ENCODE results near the gene MKKS.

The MKKS gene

DNA sequence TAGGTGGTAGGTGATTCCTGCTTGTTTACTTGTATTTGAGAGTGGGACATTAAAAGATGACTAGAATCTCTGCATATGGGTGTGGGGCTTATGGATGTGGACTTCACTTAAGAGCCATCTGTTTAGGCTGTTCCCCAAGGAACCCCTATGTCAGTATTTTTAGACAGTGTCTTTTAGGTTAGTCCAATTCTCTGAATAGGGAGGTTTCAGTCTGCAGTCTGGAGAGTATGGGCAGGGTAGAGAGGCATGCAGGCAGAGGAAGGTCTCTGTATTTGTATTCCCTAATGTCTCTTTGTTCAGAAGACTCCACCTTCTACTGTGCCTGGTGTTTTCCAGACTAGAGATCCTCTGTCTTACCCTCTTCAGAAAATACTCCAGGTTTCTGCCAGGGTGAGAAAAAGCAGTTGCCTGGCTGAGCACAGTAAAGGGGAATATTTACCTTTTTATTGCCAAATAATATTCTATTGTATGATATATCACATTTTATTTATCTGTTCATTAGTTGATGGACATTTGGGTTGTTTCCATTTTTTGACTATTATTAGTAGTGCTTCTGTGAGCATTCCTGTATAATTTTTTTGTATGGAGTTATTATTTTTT is 20.2 kb upstream of the MKKS start:
- Histone ChIP-seq H3K27me3 (ENCODE audit: control insufficient read depth in 1 of 2, insufficient read depth in 2 of 2, low read length in 2 of 2) (no peaks in the 10 kb centered on the region), H3K36me3 (ENCODE audit: control insufficient read depth in 1 of 2, insufficient read depth in 2 of 2, low read length in 2 of 2) (no peaks in the 10 kb centered on the region), H3K27ac (ENCODE audit: low read depth, low read length) (no peak overlapping the region), H3K9ac (ENCODE audit: low read depth in 1 of 2, low read length in 2 of 2) (no peak overlapping the region), H3K9me3 (ENCODE audit: control insufficient read depth in 1 of 2, low read length in 2 of 2) (peaks cover 0 to 2% of the 10 kb centered on the region in 2 donors), H3K4me3 (ENCODE audit: low read depth in 1 of 2, low read length in 2 of 2) (no peak overlapping the region), H3K4me1 (ENCODE audit: control insufficient read depth in 1 of 2, insufficient read depth in 2 of 2, low read length in 2 of 2) (peaks cover 0 to 2% of the 10 kb centered on the region in 2 donors)

DNA sequence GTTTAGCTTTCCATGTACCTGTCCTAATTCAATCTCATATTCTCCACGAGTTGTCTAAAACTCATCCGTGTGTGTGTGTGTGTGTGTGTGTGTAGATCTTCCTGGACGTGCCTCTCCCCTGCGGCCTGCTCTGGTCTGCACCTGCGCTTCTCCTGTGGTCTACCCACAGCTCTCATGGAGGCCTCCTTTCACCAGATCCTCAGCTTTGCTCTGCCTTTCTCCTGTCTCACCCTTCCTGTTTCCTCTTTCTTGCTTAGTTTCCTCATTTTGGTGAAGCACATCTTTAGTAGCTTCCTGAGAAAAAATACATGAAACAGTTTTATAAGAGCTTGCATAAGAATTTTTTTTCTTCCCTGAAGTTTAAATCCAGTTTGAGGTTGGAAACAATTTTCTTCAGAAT is 19.2 kb upstream of the MKKS start:
- Histone ChIP-seq H3K4me3 (ENCODE audit: low read depth in 1 of 2, low read length in 2 of 2) (no peak overlapping the region), H3K27me3 (ENCODE audit: control insufficient read depth in 1 of 2, insufficient read depth in 2 of 2, low read length in 2 of 2) (no peaks in the 10 kb centered on the region), H3K27ac (ENCODE audit: low read depth, low read length) (no peak overlapping the region), H3K4me1 (ENCODE audit: control insufficient read depth in 1 of 2, insufficient read depth in 2 of 2, low read length in 2 of 2) (peaks cover 0 to 5% of the 10 kb centered on the region in 2 donors), H3K9me3 (ENCODE audit: control insufficient read depth in 1 of 2, low read length in 2 of 2) (peaks cover 0 to 2% of the 10 kb centered on the region in 2 donors), H3K9ac (ENCODE audit: low read depth in 1 of 2, low read length in 2 of 2) (no peak overlapping the region), H3K36me3 (ENCODE audit: control insufficient read depth in 1 of 2, insufficient read depth in 2 of 2, low read length in 2 of 2) (no peaks in the 10 kb centered on the region)

- H3K4me1 ChIP-seq (ENCODE audit: control insufficient read depth in 1 of 2, insufficient read depth in 2 of 2, low read length in 2 of 2) = peaks cover 7 to 14% of the 10 kb centered on the region in 2 donors
- H3K36me3 ChIP-seq (ENCODE audit: control insufficient read depth in 1 of 2, insufficient read depth in 2 of 2, low read length in 2 of 2) = no peaks in the 10 kb centered on the region
- H3K9ac ChIP-seq (ENCODE audit: low read depth in 1 of 2, low read length in 2 of 2) = no peak overlapping the region
- no peaks in the 10 kb centered on the region for H3K9me3 ChIP-seq (ENCODE audit: control insufficient read depth in 1 of 2, low read length in 2 of 2)
- H3K4me3 ChIP-seq (ENCODE audit: low read depth in 1 of 2, low read length in 2 of 2) = no peak overlapping the region
- H3K27ac ChIP-seq (ENCODE audit: low read depth, low read length) = no peak overlapping the region
- no peaks in the 10 kb centered on the region for H3K27me3 ChIP-seq (ENCODE audit: control insufficient read depth in 1 of 2, insufficient read depth in 2 of 2, low read length in 2 of 2)
Measured at GRCh38 chr20:10449270-10449669, 15.2 kb upstream of the MKKS start.

GRCh38 chr20:10448270-10449156 is 14.5 kb upstream of the MKKS start:
- Histone ChIP-seq H3K9me3 (ENCODE audit: control insufficient read depth in 1 of 2, low read length in 2 of 2) (no peaks in the 10 kb centered on the region), H3K9ac (ENCODE audit: low read depth in 1 of 2, low read length in 2 of 2) (no peak overlapping the region), H3K4me1 (ENCODE audit: control insufficient read depth in 1 of 2, insufficient read depth in 2 of 2, low read length in 2 of 2) (peaks cover 7 to 14% of the 10 kb centered on the region in 2 donors), H3K4me3 (ENCODE audit: low read depth in 1 of 2, low read length in 2 of 2) (no peak overlapping the region), H3K27me3 (ENCODE audit: control insufficient read depth in 1 of 2, insufficient read depth in 2 of 2, low read length in 2 of 2) (no peaks in the 10 kb centered on the region), H3K36me3 (ENCODE audit: control insufficient read depth in 1 of 2, insufficient read depth in 2 of 2, low read length in 2 of 2) (no peaks in the 10 kb centered on the region), H3K27ac (ENCODE audit: low read depth, low read length) (no peak overlapping the region)

- no peaks in the 10 kb centered on the region for H3K36me3 ChIP-seq (ENCODE audit: control insufficient read depth in 1 of 2, insufficient read depth in 2 of 2, low read length in 2 of 2)
- H3K4me1 ChIP-seq (ENCODE audit: control insufficient read depth in 1 of 2, insufficient read depth in 2 of 2, low read length in 2 of 2) = peaks cover 7 to 14% of the 10 kb centered on the region in 2 donors
- H3K4me3 ChIP-seq (ENCODE audit: low read depth in 1 of 2, low read length in 2 of 2) = peak overlapping the region in 1 of 2 donors; percentile 29
- no peaks in the 10 kb centered on the region for H3K9me3 ChIP-seq (ENCODE audit: control insufficient read depth in 1 of 2, low read length in 2 of 2)
- no peak overlapping the region for H3K27ac ChIP-seq (ENCODE audit: low read depth, low read length)
- H3K9ac ChIP-seq (ENCODE audit: low read depth in 1 of 2, low read length in 2 of 2) = no peak overlapping the region
- no peaks in the 10 kb centered on the region for H3K27me3 ChIP-seq (ENCODE audit: control insufficient read depth in 1 of 2, insufficient read depth in 2 of 2, low read length in 2 of 2)
Measured at GRCh38 chr20:10447028-10447427, 13.0 kb upstream of the MKKS start.

DNA sequence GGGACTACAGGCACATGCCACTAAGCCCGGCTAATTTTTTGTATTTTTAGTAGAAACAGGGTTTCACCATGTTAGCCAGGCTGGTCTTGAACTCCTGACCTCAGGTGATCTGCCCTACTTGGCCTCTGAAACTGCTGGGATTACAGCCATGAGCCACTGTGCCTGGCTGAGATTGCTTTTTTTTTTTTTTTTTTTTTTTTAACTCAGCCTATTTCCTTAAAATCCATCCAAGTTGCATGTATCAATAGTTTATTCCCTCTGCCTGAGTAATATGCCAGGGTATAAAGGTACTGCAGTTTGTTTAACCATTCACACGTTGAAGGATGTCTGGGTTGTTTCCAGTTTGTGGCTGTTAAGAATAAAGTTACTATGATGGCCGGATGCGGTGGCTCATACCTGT is 11.7 kb upstream of the MKKS start:
- H3K27ac ChIP-seq (ENCODE audit: low read depth, low read length) = no peak overlapping the region
- no peak overlapping the region for H3K9ac ChIP-seq (ENCODE audit: low read depth in 1 of 2, low read length in 2 of 2)
- no peaks in the 10 kb centered on the region for H3K27me3 ChIP-seq (ENCODE audit: control insufficient read depth in 1 of 2, insufficient read depth in 2 of 2, low read length in 2 of 2)
- H3K4me3 ChIP-seq (ENCODE audit: low read depth in 1 of 2, low read length in 2 of 2) = no peak overlapping the region
- H3K4me1 ChIP-seq (ENCODE audit: control insufficient read depth in 1 of 2, insufficient read depth in 2 of 2, low read length in 2 of 2) = peaks cover 7 to 14% of the 10 kb centered on the region in 2 donors
- no peaks in the 10 kb centered on the region for H3K36me3 ChIP-seq (ENCODE audit: control insufficient read depth in 1 of 2, insufficient read depth in 2 of 2, low read length in 2 of 2)
- H3K9me3 ChIP-seq (ENCODE audit: control insufficient read depth in 1 of 2, low read length in 2 of 2) = no peaks in the 10 kb centered on the region

DNA sequence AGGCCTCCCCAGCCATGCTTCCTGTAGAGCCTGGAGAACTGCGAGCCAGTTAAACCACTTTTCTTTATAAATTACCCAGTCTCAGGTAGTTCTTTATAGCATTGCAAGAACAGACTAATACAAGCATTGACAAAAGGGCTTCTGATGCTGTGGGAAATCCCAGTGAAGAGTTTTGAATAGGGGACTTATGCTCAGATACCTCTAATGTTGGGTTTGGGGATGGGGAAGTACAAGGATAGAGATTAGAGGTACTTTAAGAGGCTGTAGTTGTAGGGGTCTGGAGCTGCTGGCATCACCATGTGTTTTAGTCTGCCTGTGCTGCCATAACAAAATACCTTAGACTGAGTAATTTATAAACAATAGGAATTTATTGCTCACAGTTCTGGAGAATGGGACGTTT is 9.9 kb upstream of the MKKS start:
- no peaks in the 10 kb centered on the region for H3K9me3 ChIP-seq (ENCODE audit: control insufficient read depth in 1 of 2, low read length in 2 of 2)
- no peak overlapping the region for H3K4me3 ChIP-seq (ENCODE audit: low read depth in 1 of 2, low read length in 2 of 2)
- peaks cover 7 to 8% of the 10 kb centered on the region in 2 donors for H3K4me1 ChIP-seq (ENCODE audit: control insufficient read depth in 1 of 2, insufficient read depth in 2 of 2, low read length in 2 of 2)
- H3K27me3 ChIP-seq (ENCODE audit: control insufficient read depth in 1 of 2, insufficient read depth in 2 of 2, low read length in 2 of 2) = no peaks in the 10 kb centered on the region
- H3K9ac ChIP-seq (ENCODE audit: low read depth in 1 of 2, low read length in 2 of 2) = no peak overlapping the region
- H3K27ac ChIP-seq (ENCODE audit: low read depth, low read length) = no peak overlapping the region
- no peaks in the 10 kb centered on the region for H3K36me3 ChIP-seq (ENCODE audit: control insufficient read depth in 1 of 2, insufficient read depth in 2 of 2, low read length in 2 of 2)

- H3K27me3 ChIP-seq (ENCODE audit: control insufficient read depth in 1 of 2, insufficient read depth in 2 of 2, low read length in 2 of 2) = no peaks in the 10 kb centered on the region
- no peaks in the 10 kb centered on the region for H3K36me3 ChIP-seq (ENCODE audit: control insufficient read depth in 1 of 2, insufficient read depth in 2 of 2, low read length in 2 of 2)
- H3K4me1 ChIP-seq (ENCODE audit: control insufficient read depth in 1 of 2, insufficient read depth in 2 of 2, low read length in 2 of 2) = peaks cover 0 to 7% of the 10 kb centered on the region in 2 donors
- H3K9me3 ChIP-seq (ENCODE audit: control insufficient read depth in 1 of 2, low read length in 2 of 2) = no peaks in the 10 kb centered on the region
- no peak overlapping the region for H3K9ac ChIP-seq (ENCODE audit: low read depth in 1 of 2, low read length in 2 of 2)
- no peak overlapping the region for H3K4me3 ChIP-seq (ENCODE audit: low read depth in 1 of 2, low read length in 2 of 2)
- no peak overlapping the region for H3K27ac ChIP-seq (ENCODE audit: low read depth, low read length)
Measured at GRCh38 chr20:10438217-10438616, 4.2 kb upstream of the MKKS start.

DNA sequence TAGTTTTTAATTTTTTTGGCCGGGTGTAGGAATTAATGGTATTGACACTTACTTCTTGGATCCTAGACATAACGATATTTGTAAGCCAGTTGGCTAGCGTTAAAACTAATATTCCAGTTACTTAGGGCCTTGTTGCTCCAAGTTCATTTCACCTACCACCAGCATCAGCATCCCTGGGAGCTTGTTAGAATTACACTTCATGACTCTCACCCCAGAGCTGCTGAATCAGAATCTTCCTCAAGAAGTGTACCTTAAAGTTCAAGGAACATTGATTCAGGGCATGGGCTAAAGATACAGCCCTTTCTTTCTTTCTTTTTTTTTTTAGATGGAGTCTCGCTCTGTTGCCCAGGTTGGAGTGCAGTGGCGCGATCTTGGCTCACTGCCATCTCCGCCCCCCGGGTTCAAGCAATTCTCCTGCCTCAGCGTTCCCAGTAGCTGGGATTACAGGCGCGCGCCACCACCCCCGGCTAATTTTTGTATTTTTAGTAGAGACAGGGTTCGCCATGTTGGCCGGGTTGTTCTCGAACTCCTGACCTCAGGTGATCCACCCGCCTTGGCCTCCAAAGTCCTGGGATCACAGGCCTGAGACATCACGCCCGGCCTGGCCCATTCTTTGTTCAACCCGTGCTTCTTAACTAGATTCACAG is 2.2 kb upstream of the MKKS start:
- Histone ChIP-seq H3K27ac (ENCODE audit: low read depth, low read length) (no peak overlapping the region), H3K9ac (ENCODE audit: low read depth in 1 of 2, low read length in 2 of 2) (no peak overlapping the region), H3K9me3 (ENCODE audit: control insufficient read depth in 1 of 2, low read length in 2 of 2) (no peaks in the 10 kb centered on the region), H3K36me3 (ENCODE audit: control insufficient read depth in 1 of 2, insufficient read depth in 2 of 2, low read length in 2 of 2) (no peaks in the 10 kb centered on the region), H3K4me3 (ENCODE audit: low read depth in 1 of 2, low read length in 2 of 2) (no peak overlapping the region), H3K4me1 (ENCODE audit: control insufficient read depth in 1 of 2, insufficient read depth in 2 of 2, low read length in 2 of 2) (peaks cover 13 to 14% of the 10 kb centered on the region in 2 donors), H3K27me3 (ENCODE audit: control insufficient read depth in 1 of 2, insufficient read depth in 2 of 2, low read length in 2 of 2) (no peaks in the 10 kb centered on the region)
